GM12801 (cell line): Measurements from ENCODE around the gene PDE4C.

ENCODE experiments used
- CTCF ChIP-seq: IDR thresholded peaks from one replicate; pipeline ENCODE4 v1.5.1; 2011; ENCODE audit warnings: control low read depth; ENCODE audit not compliant: insufficient read length; ENCODE audit errors: extremely low read depth

The PDE4C gene

GRCh38 chr19:18197941-18198340, 28.3 kb downstream of the PDE4C start:
- TF ChIP-seq CTCF: no peak

GRCh38 chr19:18197306-18197705, 28.9 kb downstream of the PDE4C start:
- no peak for TF ChIP-seq CTCF

GRCh38 chr19:18196511-18196845, 29.8 kb downstream of the PDE4C start:
- TF ChIP-seq CTCF: no peak

- no peak for TF ChIP-seq CTCF
These were observed 31.5 kb downstream of the PDE4C start for GRCh38 chr19:18194554-18195238.

- no peak for TF ChIP-seq CTCF
These were observed 32.1 kb downstream of the PDE4C start for GRCh38 chr19:18194181-18194530.

- no peak for TF ChIP-seq CTCF
These were observed 32.7 kb downstream of the PDE4C start for GRCh38 chr19:18193388-18194180.

GRCh38 chr19:18192673-18193387, 33.4 kb downstream of the PDE4C start, which contains the start of gene MPV17L2:
Gene MPV17L2 (plus strand): TSS chr19:18193218. CDS start chr19:18193282, 64 bp downstream.
- no peak for TF ChIP-seq CTCF
